Measurements from ENCODE around the gene SBK2. TPM values are rescaled to one million over a fixed set of nuclear protein-coding genes. Genes with fewer than 3 reads are reported as not detected.
A peak's percentile ranks its signal among the peaks of the same experiment; 100 is the strongest.

SBK2 gene
- total and polyA plus RNA-seq, 9 of the 15 experiments (the other 6 are each of a cell fraction or from before 2014, with no cell fraction given): not detected

DNA sequence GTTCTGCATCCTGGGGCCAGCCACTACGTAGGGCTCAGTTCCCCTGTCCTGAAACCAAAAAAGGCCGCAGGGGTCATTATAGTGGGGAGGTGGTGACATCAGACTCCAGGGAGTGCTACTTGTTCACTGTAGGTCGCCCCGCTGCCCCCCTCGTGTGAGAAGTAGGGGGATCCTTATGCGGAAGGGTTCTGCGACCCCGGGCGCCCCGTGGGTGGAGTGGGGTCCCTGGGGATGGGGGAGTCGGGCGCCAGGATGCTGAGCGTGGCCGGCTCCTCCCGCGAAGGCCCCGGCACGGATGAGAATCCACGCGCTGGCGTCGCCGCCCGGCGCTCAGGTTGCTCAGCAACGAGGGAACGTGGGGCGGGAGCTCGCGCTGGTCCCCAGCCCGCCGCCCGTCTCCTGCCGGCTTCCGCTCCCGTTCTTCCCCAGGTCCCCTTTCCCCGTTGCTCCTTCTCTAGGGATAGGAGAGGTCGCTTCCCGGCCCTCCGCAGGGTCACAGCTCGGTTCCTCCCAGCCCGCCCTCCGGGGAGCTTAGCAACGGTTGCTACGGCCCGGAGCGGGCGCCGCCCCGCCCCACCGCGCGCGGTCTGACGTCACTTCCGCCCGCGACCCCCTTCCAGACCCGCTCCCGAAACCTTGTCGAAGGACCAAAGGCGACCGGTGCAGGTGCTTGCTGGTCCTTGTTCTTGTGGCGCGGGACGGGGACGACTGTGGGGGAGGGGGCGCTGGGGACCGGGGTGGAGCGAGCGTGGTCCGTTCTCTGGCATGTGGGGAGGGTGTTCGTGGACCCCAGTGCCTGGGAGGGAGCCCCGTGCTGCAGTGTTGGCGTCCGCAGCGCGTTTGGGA is 52.1 kb downstream of the SBK2 start, which contains the start of gene NAT14 (continued):
- TF ChIP-seq, protein P1, sequence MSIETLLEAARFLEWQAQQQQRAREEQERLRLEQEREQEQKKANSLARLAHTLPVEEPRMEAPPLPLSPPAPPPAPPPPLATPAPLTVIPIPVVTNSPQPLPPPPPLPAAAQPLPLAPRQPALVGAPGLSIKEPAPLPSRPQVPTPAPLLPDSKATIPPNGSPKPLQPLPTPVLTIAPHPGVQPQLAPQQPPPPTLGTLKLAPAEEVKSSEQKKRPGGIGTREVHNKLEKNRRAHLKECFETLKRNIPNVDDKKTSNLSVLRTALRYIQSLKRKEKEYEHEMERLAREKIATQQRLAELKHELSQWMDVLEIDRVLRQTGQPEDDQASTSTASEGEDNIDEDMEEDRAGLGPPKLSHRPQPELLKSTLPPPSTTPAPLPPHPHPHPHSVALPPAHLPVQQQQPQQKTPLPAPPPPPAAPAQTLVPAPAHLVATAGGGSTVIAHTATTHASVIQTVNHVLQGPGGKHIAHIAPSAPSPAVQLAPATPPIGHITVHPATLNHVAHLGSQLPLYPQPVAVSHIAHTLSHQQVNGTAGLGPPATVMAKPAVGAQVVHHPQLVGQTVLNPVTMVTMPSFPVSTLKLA (conservative IDR thresholded peaks at IDR 0.05): peak in 1 of 2 experiments; percentile 74; a peak in 3 of 4 replicates
- TF ChIP-seq, protein P2, sequence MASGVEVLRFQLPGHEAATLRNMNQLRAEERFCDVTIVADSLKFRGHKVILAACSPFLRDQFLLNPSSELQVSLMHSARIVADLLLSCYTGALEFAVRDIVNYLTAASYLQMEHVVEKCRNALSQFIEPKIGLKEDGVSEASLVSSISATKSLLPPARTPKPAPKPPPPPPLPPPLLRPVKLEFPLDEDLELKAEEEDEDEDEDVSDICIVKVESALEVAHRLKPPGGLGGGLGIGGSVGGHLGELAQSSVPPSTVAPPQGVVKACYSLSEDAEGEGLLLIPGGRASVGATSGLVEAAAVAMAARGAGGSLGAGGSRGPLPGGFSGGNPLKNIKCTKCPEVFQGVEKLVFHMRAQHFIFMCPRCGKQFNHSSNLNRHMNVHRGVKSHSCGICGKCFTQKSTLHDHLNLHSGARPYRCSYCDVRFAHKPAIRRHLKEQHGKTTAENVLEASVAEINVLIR (CRISPR knock-in tag; IDR thresholded peaks at IDR 0.05): peak; percentile 81
- TF ChIP-seq, protein P3, sequence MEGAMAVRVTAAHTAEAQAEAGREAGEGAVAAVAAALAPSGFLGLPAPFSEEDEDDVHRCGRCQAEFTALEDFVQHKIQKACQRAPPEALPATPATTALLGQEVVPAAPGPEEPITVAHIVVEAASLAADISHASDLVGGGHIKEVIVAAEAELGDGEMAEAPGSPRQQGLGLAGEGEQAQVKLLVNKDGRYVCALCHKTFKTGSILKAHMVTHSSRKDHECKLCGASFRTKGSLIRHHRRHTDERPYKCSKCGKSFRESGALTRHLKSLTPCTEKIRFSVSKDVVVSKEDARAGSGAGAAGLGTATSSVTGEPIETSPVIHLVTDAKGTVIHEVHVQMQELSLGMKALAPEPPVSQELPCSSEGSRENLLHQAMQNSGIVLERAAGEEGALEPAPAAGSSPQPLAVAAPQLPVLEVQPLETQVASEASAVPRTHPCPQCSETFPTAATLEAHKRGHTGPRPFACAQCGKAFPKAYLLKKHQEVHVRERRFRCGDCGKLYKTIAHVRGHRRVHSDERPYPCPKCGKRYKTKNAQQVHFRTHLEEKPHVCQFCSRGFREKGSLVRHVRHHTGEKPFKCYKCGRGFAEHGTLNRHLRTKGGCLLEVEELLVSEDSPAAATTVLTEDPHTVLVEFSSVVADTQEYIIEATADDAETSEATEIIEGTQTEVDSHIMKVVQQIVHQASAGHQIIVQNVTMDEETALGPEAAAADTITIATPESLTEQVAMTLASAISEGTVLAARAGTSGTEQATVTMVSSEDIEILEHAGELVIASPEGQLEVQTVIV (CRISPR knock-in tag; IDR thresholded peaks at IDR 0.05; ENCODE audit: borderline replicate concordance): 0 out of 2 replicates have a peak, but pooled peaks have one; percentile 44
- TF ChIP-seq, protein P4, sequence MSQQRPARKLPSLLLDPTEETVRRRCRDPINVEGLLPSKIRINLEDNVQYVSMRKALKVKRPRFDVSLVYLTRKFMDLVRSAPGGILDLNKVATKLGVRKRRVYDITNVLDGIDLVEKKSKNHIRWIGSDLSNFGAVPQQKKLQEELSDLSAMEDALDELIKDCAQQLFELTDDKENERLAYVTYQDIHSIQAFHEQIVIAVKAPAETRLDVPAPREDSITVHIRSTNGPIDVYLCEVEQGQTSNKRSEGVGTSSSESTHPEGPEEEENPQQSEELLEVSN (IDR thresholded peaks at IDR 0.05; ENCODE audit: borderline replicate concordance in 1 of 2, extremely low read depth in 1 of 2, insufficient read depth in 1 of 2, insufficient read length in 1 of 2, low read depth in 1 of 2, low read length in 1 of 2, poor library complexity in 1 of 2, severe bottlenecking in 1 of 2): peak; percentile 10 to 27
- 0 out of 2 replicates have a peak, but pooled peaks have one; percentile 7 for TF ChIP-seq CTBP1 (IDR thresholded peaks at IDR 0.05; ENCODE audit: borderline replicate concordance)
- peak; percentile 11; the same call in 1 of the 2 replicates for TF ChIP-seq CHD2 (IDR thresholded peaks at IDR 0.05; ENCODE audit: low read depth, low read length)
- TF ChIP-seq, protein P5, sequence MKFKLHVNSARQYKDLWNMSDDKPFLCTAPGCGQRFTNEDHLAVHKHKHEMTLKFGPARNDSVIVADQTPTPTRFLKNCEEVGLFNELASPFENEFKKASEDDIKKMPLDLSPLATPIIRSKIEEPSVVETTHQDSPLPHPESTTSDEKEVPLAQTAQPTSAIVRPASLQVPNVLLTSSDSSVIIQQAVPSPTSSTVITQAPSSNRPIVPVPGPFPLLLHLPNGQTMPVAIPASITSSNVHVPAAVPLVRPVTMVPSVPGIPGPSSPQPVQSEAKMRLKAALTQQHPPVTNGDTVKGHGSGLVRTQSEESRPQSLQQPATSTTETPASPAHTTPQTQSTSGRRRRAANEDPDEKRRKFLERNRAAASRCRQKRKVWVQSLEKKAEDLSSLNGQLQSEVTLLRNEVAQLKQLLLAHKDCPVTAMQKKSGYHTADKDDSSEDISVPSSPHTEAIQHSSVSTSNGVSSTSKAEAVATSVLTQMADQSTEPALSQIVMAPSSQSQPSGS (CRISPR knock-in tag; IDR thresholded peaks at IDR 0.05): 0 out of 2 replicates have a peak, but pooled peaks have one; percentile 1
- no peak for TF ChIP-seq SMARCA4 (IDR thresholded peaks at IDR 0.05)
- TF ChIP-seq, protein P6, sequence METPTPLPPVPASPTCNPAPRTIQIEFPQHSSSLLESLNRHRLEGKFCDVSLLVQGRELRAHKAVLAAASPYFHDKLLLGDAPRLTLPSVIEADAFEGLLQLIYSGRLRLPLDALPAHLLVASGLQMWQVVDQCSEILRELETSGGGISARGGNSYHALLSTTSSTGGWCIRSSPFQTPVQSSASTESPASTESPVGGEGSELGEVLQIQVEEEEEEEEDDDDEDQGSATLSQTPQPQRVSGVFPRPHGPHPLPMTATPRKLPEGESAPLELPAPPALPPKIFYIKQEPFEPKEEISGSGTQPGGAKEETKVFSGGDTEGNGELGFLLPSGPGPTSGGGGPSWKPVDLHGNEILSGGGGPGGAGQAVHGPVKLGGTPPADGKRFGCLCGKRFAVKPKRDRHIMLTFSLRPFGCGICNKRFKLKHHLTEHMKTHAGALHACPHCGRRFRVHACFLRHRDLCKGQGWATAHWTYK (CRISPR knock-in tag; IDR thresholded peaks at IDR 0.05): 0 out of 2 replicates have a peak, but pooled peaks have one; percentile 64
- TF ChIP-seq RB1 (IDR thresholded peaks at IDR 0.05; ENCODE audit: low read depth): peak; percentile 64
- TF ChIP-seq ZNF384 (IDR thresholded peaks at IDR 0.05; ENCODE audit: low read depth, low read length): no peak
- TF ChIP-seq, protein P7, sequence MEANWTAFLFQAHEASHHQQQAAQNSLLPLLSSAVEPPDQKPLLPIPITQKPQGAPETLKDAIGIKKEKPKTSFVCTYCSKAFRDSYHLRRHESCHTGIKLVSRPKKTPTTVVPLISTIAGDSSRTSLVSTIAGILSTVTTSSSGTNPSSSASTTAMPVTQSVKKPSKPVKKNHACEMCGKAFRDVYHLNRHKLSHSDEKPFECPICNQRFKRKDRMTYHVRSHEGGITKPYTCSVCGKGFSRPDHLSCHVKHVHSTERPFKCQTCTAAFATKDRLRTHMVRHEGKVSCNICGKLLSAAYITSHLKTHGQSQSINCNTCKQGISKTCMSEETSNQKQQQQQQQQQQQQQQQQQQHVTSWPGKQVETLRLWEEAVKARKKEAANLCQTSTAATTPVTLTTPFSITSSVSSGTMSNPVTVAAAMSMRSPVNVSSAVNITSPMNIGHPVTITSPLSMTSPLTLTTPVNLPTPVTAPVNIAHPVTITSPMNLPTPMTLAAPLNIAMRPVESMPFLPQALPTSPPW (CRISPR knock-in tag; IDR thresholded peaks at IDR 0.05): peak; percentile 96
- TF ChIP-seq RBM22 (IDR thresholded peaks at IDR 0.05; ENCODE audit: low read depth, low read length, poor library complexity, severe bottlenecking): peak; percentile 89
- peak; percentile 95 for TF ChIP-seq GABPA (tag; conservative IDR thresholded peaks at IDR 0.05; ENCODE audit: low read depth)
